AG09319 (cell line): ENCODE data around the gene NVL.

Source experiments
- DNase-seq: peaks from one replicate; pipeline ENCODE4 v3.0.0-alpha.2; 2010; ENCODE audit warnings: low read depth; ENCODE audit errors: extremely low read depth
- TF ChIP-seq, protein P1 (sequence below): IDR thresholded peaks from 2 replicates; pipeline ENCODE4 v1.5.1; 2011; ENCODE audit warnings: low read depth, mild to moderate bottlenecking, inconsistent platforms, low read length, moderate library complexity

Gene NVL

DNA sequence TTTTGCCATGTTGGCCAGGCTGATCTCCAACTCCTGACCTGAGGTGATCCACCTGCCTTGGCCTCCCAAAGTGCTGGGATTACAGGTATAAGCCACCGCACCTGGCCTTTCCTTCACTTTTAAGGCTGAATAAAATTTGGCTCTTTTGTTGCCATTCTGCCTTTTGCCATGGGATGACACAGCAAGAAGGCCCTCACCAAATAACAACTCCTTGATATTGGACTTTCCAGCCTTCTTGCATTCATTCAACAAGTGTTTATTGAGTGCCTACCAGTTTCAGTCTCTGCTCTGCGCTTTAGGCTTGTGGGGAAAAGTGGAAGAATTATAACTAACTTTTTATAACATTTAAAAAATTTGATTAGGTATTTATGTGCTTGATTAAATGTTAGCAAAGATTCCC lies 1.9 kb upstream of the NVL start:
- TF ChIP-seq, protein P1, sequence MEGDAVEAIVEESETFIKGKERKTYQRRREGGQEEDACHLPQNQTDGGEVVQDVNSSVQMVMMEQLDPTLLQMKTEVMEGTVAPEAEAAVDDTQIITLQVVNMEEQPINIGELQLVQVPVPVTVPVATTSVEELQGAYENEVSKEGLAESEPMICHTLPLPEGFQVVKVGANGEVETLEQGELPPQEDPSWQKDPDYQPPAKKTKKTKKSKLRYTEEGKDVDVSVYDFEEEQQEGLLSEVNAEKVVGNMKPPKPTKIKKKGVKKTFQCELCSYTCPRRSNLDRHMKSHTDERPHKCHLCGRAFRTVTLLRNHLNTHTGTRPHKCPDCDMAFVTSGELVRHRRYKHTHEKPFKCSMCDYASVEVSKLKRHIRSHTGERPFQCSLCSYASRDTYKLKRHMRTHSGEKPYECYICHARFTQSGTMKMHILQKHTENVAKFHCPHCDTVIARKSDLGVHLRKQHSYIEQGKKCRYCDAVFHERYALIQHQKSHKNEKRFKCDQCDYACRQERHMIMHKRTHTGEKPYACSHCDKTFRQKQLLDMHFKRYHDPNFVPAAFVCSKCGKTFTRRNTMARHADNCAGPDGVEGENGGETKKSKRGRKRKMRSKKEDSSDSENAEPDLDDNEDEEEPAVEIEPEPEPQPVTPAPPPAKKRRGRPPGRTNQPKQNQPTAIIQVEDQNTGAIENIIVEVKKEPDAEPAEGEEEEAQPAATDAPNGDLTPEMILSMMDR = no peak
- DNase-seq = no peak

DNA sequence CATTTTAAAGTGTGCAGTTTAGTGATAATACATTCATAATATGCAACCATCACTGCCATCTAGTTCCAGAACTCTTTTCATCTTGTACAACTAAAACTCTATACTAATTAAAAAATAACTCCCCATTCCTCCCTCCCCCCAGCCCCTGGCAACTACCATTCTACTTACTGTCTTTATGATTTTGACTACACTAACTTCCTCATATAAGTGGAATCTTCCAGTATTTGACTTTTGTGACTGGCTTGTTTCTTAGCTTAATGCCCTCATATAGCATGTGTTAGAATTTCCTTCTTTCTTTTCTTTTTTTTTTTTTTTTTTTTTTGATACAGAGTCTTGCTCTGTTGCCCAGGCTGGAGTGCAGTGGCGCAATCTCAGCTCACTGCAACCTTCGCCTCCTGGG lies 1.4 kb upstream of the NVL start:
- no peak for DNase-seq
- TF ChIP-seq, protein P1 = no peak

DNA sequence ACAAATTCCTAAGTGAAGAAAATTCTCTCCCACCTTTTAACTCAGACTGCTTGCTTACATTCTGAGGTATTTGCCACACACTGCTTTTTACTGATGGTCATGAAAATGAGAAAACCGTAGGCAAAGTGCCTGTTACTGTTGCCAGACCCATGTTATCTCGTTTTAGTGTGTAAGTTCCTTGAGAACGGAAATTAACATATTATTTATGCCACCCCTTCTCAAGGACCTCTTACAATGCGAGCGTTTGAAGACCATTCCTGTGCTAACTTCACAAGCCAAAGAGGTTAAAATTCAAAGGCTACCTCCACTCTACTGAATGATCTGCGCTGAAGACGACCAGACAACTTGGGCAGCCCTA lies 509 bp downstream of the NVL start:
- no peak for DNase-seq
- TF ChIP-seq, protein P1 = no peak

DNA sequence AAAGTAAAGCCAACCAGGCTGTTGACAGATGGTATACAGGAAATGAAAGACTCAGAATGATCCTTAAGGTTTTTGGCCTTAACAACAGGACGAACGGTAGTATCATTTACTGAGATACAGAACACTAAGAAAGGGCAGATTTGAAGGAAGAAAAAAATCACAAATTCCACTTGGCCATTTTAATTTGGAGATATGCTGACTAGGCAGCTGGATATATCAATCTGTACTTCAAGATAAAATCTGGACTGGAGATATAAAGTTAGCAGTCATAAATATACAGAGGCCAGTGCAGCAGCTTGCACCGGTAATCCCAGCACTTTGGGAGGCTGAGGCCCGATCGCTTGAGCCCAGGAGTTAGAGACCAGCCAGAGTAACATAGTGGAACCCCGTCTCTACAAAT lies 1.3 kb downstream of the NVL start:
- TF ChIP-seq, protein P1 = no peak
- no peak for DNase-seq

DNA sequence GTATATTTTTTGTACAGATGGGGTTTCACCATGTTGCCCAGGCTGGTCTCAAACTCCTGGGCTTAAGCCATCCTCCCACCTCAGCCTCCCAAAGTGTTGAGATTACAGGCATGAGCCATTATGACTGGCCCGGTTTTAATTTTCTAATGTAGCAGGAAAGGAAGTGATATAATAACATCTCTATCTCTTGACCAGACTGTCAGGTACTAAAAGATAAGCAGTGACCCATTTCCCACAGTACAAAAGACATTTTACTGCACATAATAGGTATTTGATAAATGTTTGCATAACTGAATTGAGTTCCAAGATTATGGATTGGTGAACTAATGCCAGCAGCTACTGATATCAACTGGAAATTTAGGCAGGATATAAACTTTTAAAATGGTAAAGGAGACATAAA lies 4.0 kb downstream of the NVL start:
- TF ChIP-seq, protein P1 = no peak
- no peak for DNase-seq

DNA sequence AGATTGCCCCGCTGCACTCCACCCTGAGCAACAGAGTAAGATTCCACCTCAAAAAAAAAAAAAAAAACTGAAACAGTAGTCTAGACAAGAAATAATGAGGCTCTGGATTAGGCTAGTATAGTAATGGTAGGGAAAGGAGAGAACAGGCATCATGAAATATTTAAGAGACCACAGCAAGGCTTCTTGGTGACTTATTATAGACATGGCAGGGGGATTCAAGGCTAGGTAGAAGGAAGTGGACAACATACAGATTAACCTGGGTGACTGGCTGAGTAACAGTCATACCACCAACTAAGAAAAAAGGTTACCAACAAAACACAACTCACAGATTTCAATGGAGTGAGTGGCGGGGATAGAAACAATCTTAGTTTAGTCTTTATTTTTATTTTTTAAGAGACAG lies 8.3 kb downstream of the NVL start:
- DNase-seq = no peak
- TF ChIP-seq, protein P1 = no peak

DNA sequence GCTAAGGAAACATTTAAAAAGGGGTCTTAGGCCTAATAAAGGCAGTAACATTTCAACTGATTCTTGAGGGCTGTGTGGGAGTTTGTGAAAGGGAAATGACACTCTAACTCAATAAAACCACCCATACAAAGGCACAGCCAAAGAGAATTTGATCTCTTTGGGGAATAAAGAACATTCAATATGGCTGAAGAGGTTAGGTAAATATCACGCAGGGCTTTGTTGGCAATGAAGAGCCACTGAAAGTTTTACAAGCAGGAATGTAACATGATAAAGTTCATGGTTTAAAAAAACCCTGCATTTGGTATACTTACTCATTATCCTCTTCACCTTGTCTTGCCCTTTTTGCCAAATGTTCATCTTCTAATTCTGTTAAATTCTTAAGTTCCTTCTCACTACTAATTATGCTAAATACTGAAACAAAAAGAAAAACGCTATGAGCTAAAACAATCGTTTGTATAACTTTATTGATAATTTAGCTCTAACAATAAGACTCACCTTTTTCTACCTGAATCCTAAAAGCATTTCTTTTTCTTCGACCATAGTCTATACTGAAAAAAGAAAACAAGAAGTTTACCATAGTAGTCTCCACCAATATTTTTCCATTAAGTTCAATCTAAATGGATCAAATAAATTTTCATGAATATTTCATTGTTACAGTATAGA lies 12.5 kb downstream of the NVL start:
- no peak for DNase-seq
- TF ChIP-seq, protein P1 = no peak
